Esophagus squamous epithelium (tissue), 5 donors: ENCODE results near the gene ELP4. TPM values are rescaled to one million over a fixed set of nuclear protein-coding genes. Genes with fewer than 3 reads are reported as not detected.

Experiments used
- DNase-seq: peaks from one replicate; lab custom pipeline; 2025; lab: John Stamatoyannopoulos, UW
- H3K27ac ChIP-seq, 4 donors: fragments of 200-600 bp; sonication (generic); one replicate each; pipeline ENCODE4 v1.5.1; 2016 to 2019; ENCODE audit warnings: mild to moderate bottlenecking in 1 of 4
- H3K27me3 ChIP-seq, 4 donors: fragments of 200-600 bp; sonication (generic); 1 replicate in 3 of 4; 2 replicates in 1 of 4; pipeline versions ENCODE4 v1.5.1 to v1.6.0; 2017 to 2021; ENCODE audit warnings: antibody characterized with exemption in 1 of 4
- H3K36me3 ChIP-seq, 3 donors: fragments of 200-600 bp; sonication (generic); one replicate each; pipeline ENCODE4 v1.5.1; 2016 to 2019
- H3K4me1 ChIP-seq, 3 donors: fragments of 200-600 bp; sonication (generic); one replicate each; pipeline ENCODE4 v1.5.1; 2017 to 2019
- H3K4me3 ChIP-seq, 4 donors: fragments of 200-600 bp; sonication (generic); 1 replicate in 3 of 4; 2 replicates in 1 of 4; pipeline ENCODE4 v1.5.1; 2016 to 2019; ENCODE audit warnings: mild to moderate bottlenecking in 2 of 4, moderate library complexity in 1 of 4
- H3K9me3 ChIP-seq, 3 donors: fragments of 200-600 bp; sonication (generic); one replicate each; pipeline ENCODE4 v1.5.1; 2016 to 2019
- CTCF ChIP-seq, 6 experiments: fragments of 450-650 bp in 4 of 6; fragments of 200-600 bp in 2 of 6; sonication (generic) in 2 of 6; IDR thresholded peaks; one replicate each; pipeline ENCODE4 v1.5.1; 2016 to 2019; ENCODE audit warnings: antibody characterized with exemption in 6 of 6, mild to moderate bottlenecking in 4 of 6, moderate library complexity in 4 of 6
- POLR2A ChIP-seq, 4 donors: fragments of 450-650 bp; IDR thresholded peaks; one replicate each; pipeline ENCODE4 v1.6.1; 2017; ENCODE audit warnings: antibody characterized with exemption in 4 of 4, mild to moderate bottlenecking in 4 of 4, moderate library complexity in 3 of 4
- WGBS, 2 donors: methylation state at CpG; one replicate each; pipeline ENCODE4 v1.1.5; 2018; 5-methylcytosine and 5-hydroxymethylcytosine counted together
- intact Hi-C: fragments of 100-400 bp; cut with DNase I; formaldehyde crosslinking; loops from one replicate; pipeline ENCODE4 v1.15.0; 2022
- total RNA-seq, 4 donors: library from RNA; depleted of rRNA; stranded (reverse); fragments of >200 nt; gene quantifications; one replicate each; pipeline ENCODE4 v1.1.0, GENCODE V29; 2016
- donor health status: DM: yes; HTN: yes; CAD: no.

Gene ELP4
- total RNA-seq, 4 donors from 2014 or later: 15.7 to 24.6 (median 23.9) TPM

GRCh38 chr11:31747581-31747980, 238.0 kb downstream of the ELP4 start:
- WGBS, 2 donors: 33 to 44% methylated on average over 1 of the region's 1 CpG

DNA sequence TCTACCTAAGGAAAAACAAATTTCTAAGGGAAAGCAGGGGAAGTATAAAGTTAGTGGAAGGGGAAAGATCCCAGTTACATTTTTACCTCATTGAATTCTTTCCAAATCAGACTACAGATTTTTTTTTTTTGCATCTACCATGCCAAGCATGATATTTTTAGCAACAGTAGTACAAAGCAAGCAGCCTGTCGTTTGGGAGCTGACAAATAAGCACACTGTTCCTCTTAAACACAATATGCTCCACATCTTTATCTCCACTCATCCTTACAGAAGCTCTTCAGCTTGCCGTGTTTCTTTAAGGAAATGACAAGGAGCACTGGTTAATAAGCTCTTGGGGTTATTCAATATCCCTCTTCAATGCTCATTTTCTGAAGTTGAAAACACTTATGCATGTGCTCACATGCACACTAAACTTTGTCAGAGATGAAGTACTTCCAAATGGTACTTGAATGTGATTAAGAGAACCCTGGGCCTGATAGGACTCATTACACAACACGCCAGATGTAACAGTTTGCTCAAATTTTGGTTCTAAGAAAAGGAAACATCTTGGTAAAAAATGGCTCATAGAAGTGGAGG, 247.8 kb downstream of the ELP4 start:
- H3K27ac ChIP-seq: no peak overlapping the region
- H3K4me3 ChIP-seq: no peak overlapping the region
- H3K27me3 ChIP-seq: no peaks in the 10 kb centered on the region
- WGBS, 2 donors: 30% methylated on average over 3 of the region's 3 CpGs
- intact Hi-C loops: no loop called here
- no peaks in the 10 kb centered on the region for H3K9me3 ChIP-seq
- TF ChIP-seq CTCF (IDR thresholded peaks at IDR 0.05) (no peak), POLR2A (IDR thresholded peaks at IDR 0.05) (no peak)
- peaks cover 0 to 5% (median 0%) of the 10 kb centered on the region in 3 donors for H3K4me1 ChIP-seq
- no peaks in the 10 kb centered on the region for H3K36me3 ChIP-seq
- no peak for DNase-seq

More at GRCh38 chr11:31747581-31747980, 238.0 kb downstream of the ELP4 start:
- Histone ChIP-seq H3K9me3 (no peaks in the 10 kb centered on the region), H3K4me3 (no peak overlapping the region), H3K36me3 (no peaks in the 10 kb centered on the region), H3K4me1 (no peaks in the 10 kb centered on the region), H3K27me3 (no peaks in the 10 kb centered on the region), H3K27ac (no peak overlapping the region)
- TF ChIP-seq POLR2A (IDR thresholded peaks at IDR 0.05) (no peak), CTCF (IDR thresholded peaks at IDR 0.05) (no peak)
- intact Hi-C loops: no loop called here
- DNase-seq: no peak

DNA sequence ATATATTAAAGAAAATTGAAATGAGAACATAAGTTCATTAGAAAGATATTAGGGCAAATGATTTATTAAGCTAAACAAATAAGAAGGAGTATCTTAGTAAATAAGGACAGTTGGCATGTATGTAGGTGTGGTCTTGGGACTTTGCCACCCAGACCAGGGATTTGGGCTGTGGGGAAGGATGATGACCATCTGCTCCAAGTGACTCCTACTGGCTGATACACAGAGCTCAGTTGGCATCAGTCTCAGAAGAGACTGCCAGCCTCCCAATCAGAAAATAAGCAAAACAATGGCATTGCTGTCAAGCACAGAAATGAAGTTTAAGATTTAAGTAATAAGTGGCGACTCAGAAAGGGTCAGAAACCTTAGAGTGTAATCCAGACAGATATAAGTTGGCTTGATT, 252.1 kb downstream of the ELP4 start:
- no peak overlapping the region for H3K27ac ChIP-seq
- no peaks in the 10 kb centered on the region for H3K36me3 ChIP-seq
- 88 to 94% methylated on average over 1 of the region's 1 CpG for WGBS, 2 donors
- intact Hi-C loops: no loop called here
- H3K27me3 ChIP-seq: no peaks in the 10 kb centered on the region
- no peak overlapping the region for H3K4me3 ChIP-seq
- DNase-seq: no peak
- H3K4me1 ChIP-seq: peaks cover 0 to 5% (median 0%) of the 10 kb centered on the region in 3 donors
- H3K9me3 ChIP-seq: no peaks in the 10 kb centered on the region
- no peak for TF ChIP-seq CTCF (IDR thresholded peaks at IDR 0.05)
- TF ChIP-seq POLR2A (IDR thresholded peaks at IDR 0.05): no peak

- Histone ChIP-seq H3K9me3 (no peaks in the 10 kb centered on the region), H3K4me1 (no peaks in the 10 kb centered on the region), H3K27me3 (no peaks in the 10 kb centered on the region), H3K27ac (no peak overlapping the region), H3K36me3 (no peaks in the 10 kb centered on the region), H3K4me3 (no peak overlapping the region)
- no peak for TF ChIP-seq POLR2A (IDR thresholded peaks at IDR 0.05)
- TF ChIP-seq CTCF (IDR thresholded peaks at IDR 0.05): no peak
- no peak for DNase-seq
- intact Hi-C loops: no loop called here
Observed at GRCh38 chr11:31763296-31763695, 253.7 kb downstream of the ELP4 start.

GRCh38 chr11:31764261-31764660, 254.7 kb downstream of the ELP4 start:
- 88 to 89% methylated on average over 5 of the region's 5 CpGs for WGBS, 2 donors
- no peaks in the 10 kb centered on the region for H3K9me3 ChIP-seq
- intact Hi-C loops: no loop called here
- no peak for TF ChIP-seq CTCF (IDR thresholded peaks at IDR 0.05)
- TF ChIP-seq POLR2A (IDR thresholded peaks at IDR 0.05): no peak
- H3K36me3 ChIP-seq: no peaks in the 10 kb centered on the region
- H3K27ac ChIP-seq: no peak overlapping the region
- H3K4me1 ChIP-seq: no peaks in the 10 kb centered on the region
- no peak for DNase-seq
- no peak overlapping the region for H3K4me3 ChIP-seq
- no peaks in the 10 kb centered on the region for H3K27me3 ChIP-seq
